ENCODE measurements around the gene C19orf81. TPM values are rescaled to one million over a fixed set of nuclear protein-coding genes. Genes with fewer than 3 reads are reported as not detected.

C19orf81 gene
- total RNA-seq, 1 experiment from 2014 or later = 0.41 TPM

GRCh38 chr19:50660088-50660366 lies 10.8 kb downstream of the C19orf81 start:
- intact Hi-C loops (cut with micrococcal nuclease; ENCODE audit: unreplicated experiment) = no loop called here
- no peak for DNase-seq
- no TSS peak for BruUV-seq (replicated peaks)
- H3K4me3 ChIP-seq (ENCODE audit: low read depth, low read length) = no peak overlapping the region
- Mint-ChIP-seq H3K27ac (ENCODE audit: unreplicated experiment) (no peak overlapping the region), H3K27me3 (ENCODE audit: insufficient read depth, unreplicated experiment) (no peaks in the 10 kb centered on the region), H3K4me1 (ENCODE audit: low read depth, unreplicated experiment) (peaks cover 9% of the 10 kb centered on the region), H3K36me3 (ENCODE audit: insufficient read depth, unreplicated experiment) (peaks cover 3% of the 10 kb centered on the region), H3K4me3 (ENCODE audit: unreplicated experiment) (no peak overlapping the region), H3K9me3 (ENCODE audit: unreplicated experiment) (peaks cover 45% of the 10 kb centered on the region)
- peaks cover 29% of the 10 kb centered on the region for H3K9me3 ChIP-seq
- no peaks in the 10 kb centered on the region for H3K4me1 ChIP-seq
- no peak for TF ChIP-seq CTCF (IDR thresholded peaks at IDR 0.05; ENCODE audit: insufficient read depth in 1 of 2, low read depth in 1 of 2, low read length in 1 of 2, severe bottlenecking in 1 of 2, unreplicated experiment in 1 of 2)
- no peaks in the 10 kb centered on the region for H3K27me3 ChIP-seq (replicated peaks; ENCODE audit: control insufficient read depth, insufficient read depth, low read length)
- H3K36me3 ChIP-seq (ENCODE audit: control insufficient read depth, insufficient read depth, low read length) = no peaks in the 10 kb centered on the region
- ChIA-PET CTCF (interaction anchor here (0.6 kb wide), 1 partner anchor 303 kb away, joined by 3 read pairs; no protein-coding TSS in a partner anchor), POLR2A (no interaction called here)

- DNase-seq = no peak
- H3K27me3 ChIP-seq (replicated peaks; ENCODE audit: control insufficient read depth, insufficient read depth, low read length) = no peaks in the 10 kb centered on the region
- no peak for TF ChIP-seq CTCF (IDR thresholded peaks at IDR 0.05; ENCODE audit: insufficient read depth in 1 of 2, low read depth in 1 of 2, low read length in 1 of 2, severe bottlenecking in 1 of 2, unreplicated experiment in 1 of 2)
- H3K9me3 ChIP-seq = peaks cover 21% of the 10 kb centered on the region
- Mint-ChIP-seq H3K4me1 (ENCODE audit: low read depth, unreplicated experiment) (peaks cover 7% of the 10 kb centered on the region), H3K4me3 (ENCODE audit: unreplicated experiment) (no peak overlapping the region), H3K36me3 (ENCODE audit: insufficient read depth, unreplicated experiment) (no peaks in the 10 kb centered on the region), H3K27ac (ENCODE audit: unreplicated experiment) (no peak overlapping the region), H3K27me3 (ENCODE audit: insufficient read depth, unreplicated experiment) (no peaks in the 10 kb centered on the region), H3K9me3 (ENCODE audit: unreplicated experiment) (peaks cover 38% of the 10 kb centered on the region)
- ChIA-PET POLR2A (no interaction called here), CTCF (no interaction called here)
- intact Hi-C loops (cut with micrococcal nuclease; ENCODE audit: unreplicated experiment) = no loop called here
- H3K4me3 ChIP-seq (ENCODE audit: low read depth, low read length) = no peak overlapping the region
- H3K4me1 ChIP-seq = no peaks in the 10 kb centered on the region
- no peaks in the 10 kb centered on the region for H3K36me3 ChIP-seq (ENCODE audit: control insufficient read depth, insufficient read depth, low read length)
- BruUV-seq (replicated peaks) = no TSS peak
Measured at GRCh38 chr19:50661023-50661422, 11.8 kb downstream of the C19orf81 start.

GRCh38 chr19:50661766-50662650 lies 12.8 kb downstream of the C19orf81 start:
- Mint-ChIP-seq H3K27ac (ENCODE audit: unreplicated experiment) (no peak overlapping the region), H3K9me3 (ENCODE audit: unreplicated experiment) (peaks cover 30% of the 10 kb centered on the region), H3K4me1 (ENCODE audit: low read depth, unreplicated experiment) (peaks cover 7% of the 10 kb centered on the region), H3K36me3 (ENCODE audit: insufficient read depth, unreplicated experiment) (no peaks in the 10 kb centered on the region), H3K4me3 (ENCODE audit: unreplicated experiment) (no peak overlapping the region), H3K27me3 (ENCODE audit: insufficient read depth, unreplicated experiment) (no peaks in the 10 kb centered on the region)
- BruUV-seq (replicated peaks) = no TSS peak
- DNase-seq = no peak
- no peaks in the 10 kb centered on the region for H3K36me3 ChIP-seq (ENCODE audit: control insufficient read depth, insufficient read depth, low read length)
- no peaks in the 10 kb centered on the region for H3K27me3 ChIP-seq (replicated peaks; ENCODE audit: control insufficient read depth, insufficient read depth, low read length)
- no peak for TF ChIP-seq CTCF (IDR thresholded peaks at IDR 0.05; ENCODE audit: insufficient read depth in 1 of 2, low read depth in 1 of 2, low read length in 1 of 2, severe bottlenecking in 1 of 2, unreplicated experiment in 1 of 2)
- POLR2A ChIA-PET = no interaction called here
- H3K4me3 ChIP-seq (ENCODE audit: low read depth, low read length) = no peak overlapping the region
- peaks cover 17% of the 10 kb centered on the region for H3K9me3 ChIP-seq
- intact Hi-C loops (cut with micrococcal nuclease; ENCODE audit: unreplicated experiment) = no loop called here
- H3K4me1 ChIP-seq = no peaks in the 10 kb centered on the region
- CTCF ChIA-PET = no interaction called here

Measured in Caco-2 (cell line).